HEK293T (cell line): Measurements from ENCODE around the gene GOLIM4.

ENCODE experiments used
- CTCF ChIA-PET: fragments of 350-600 bp; formaldehyde crosslinking; extraction: SDS; loops from one replicate; lab custom pipeline; 2021; ENCODE audit warnings: antibody characterized with exemption, inconsistent platforms; lab: Yijun Ruan, JAX
- POLR2A ChIA-PET: fragments of 350-600 bp; formaldehyde crosslinking; extraction: SDS; loops from one replicate; lab custom pipeline; 2020; ENCODE audit warnings: antibody characterized with exemption, inconsistent platforms; lab: Yijun Ruan, JAX
- DNase-seq: peaks from one replicate; pipeline ENCODE4 v3.0.0; 2012; ENCODE audit warnings: mixed read lengths; ENCODE audit errors: extremely low spot score
- BHLHE40 ChIP-seq: fragments of 450-650 bp; IDR thresholded peaks from 2 replicates; pipeline ENCODE4 v1.6.1; 2016; ENCODE audit warnings: mild to moderate bottlenecking, moderate library complexity, borderline replicate concordance
- CTBP1 ChIP-seq: fragments of 450-650 bp; IDR thresholded peaks from 2 replicates; pipeline ENCODE4 v1.6.1; 2016; ENCODE audit warnings: borderline replicate concordance
- ELF4 ChIP-seq: fragments of 450-650 bp; IDR thresholded peaks from 2 replicates; pipeline ENCODE4 v1.6.1; 2017; ENCODE audit warnings: antibody characterized with exemption
- FOXA1 ChIP-seq: fragments of 450-650 bp; IDR thresholded peaks from 2 replicates; pipeline ENCODE4 v1.6.1; 2016; ENCODE audit warnings: mild to moderate bottlenecking
- FOXK2 ChIP-seq: fragments of 450-650 bp; IDR thresholded peaks from 2 replicates; pipeline ENCODE4 v1.6.1; 2016; ENCODE audit warnings: mild to moderate bottlenecking
- FOXM1 ChIP-seq: fragments of 450-650 bp; IDR thresholded peaks from 2 replicates; pipeline ENCODE4 v1.6.1; 2017; ENCODE audit warnings: mild to moderate bottlenecking, borderline replicate concordance
- HDGF ChIP-seq: fragments of 450-650 bp; IDR thresholded peaks from 2 replicates; pipeline ENCODE4 v1.6.1; 2017; ENCODE audit warnings: antibody characterized with exemption, borderline replicate concordance
- L3MBTL2 ChIP-seq: fragments of 450-650 bp; conservative IDR thresholded peaks from 2 replicates; pipeline ENCODE4 v1.6.1; 2016; ENCODE audit warnings: mild to moderate bottlenecking
- NFRKB ChIP-seq: fragments of 450-650 bp; IDR thresholded peaks from 2 replicates; pipeline ENCODE4 v1.6.1; 2016; ENCODE audit warnings: mild to moderate bottlenecking, moderate library complexity
- PKNOX1 ChIP-seq: fragments of 450-650 bp; IDR thresholded peaks from 2 replicates; pipeline ENCODE4 v1.6.1; 2016
- SP1 ChIP-seq: fragments of 450-650 bp; IDR thresholded peaks from 2 replicates; pipeline ENCODE4 v1.6.1; 2017
- SUZ12 ChIP-seq: fragments of 450-650 bp; IDR thresholded peaks from 2 replicates; pipeline ENCODE4 v1.6.1; 2016; ENCODE audit warnings: mild to moderate bottlenecking
- TARDBP ChIP-seq: fragments of 450-650 bp; IDR thresholded peaks from 2 replicates; pipeline ENCODE4 v1.6.1; 2016
- ZNF384 ChIP-seq: fragments of 450-650 bp; IDR thresholded peaks from 2 replicates; pipeline ENCODE4 v1.6.1; 2016

The GOLIM4 gene

GRCh38 chr3:167969548-167969947, 126.2 kb downstream of the GOLIM4 start:
- CTCF ChIA-PET = no interaction called here
- POLR2A ChIA-PET = no interaction called here
- TF ChIP-seq SUZ12 = no peak
- TF ChIP-seq TARDBP = no peak
- TF ChIP-seq ELF4 = no peak
- no peak for TF ChIP-seq FOXA1
- no peak for TF ChIP-seq L3MBTL2
- no peak for TF ChIP-seq FOXM1
- TF ChIP-seq PKNOX1 = no peak
- no peak for TF ChIP-seq NFRKB
- no peak for TF ChIP-seq SP1
- TF ChIP-seq BHLHE40 = no peak
- no peak for TF ChIP-seq HDGF
- no peak for TF ChIP-seq ZNF384
- no peak for TF ChIP-seq CTBP1
- no peak for TF ChIP-seq FOXK2
- no peak for DNase-seq

GRCh38 chr3:167967257-167968036, 128.3 kb downstream of the GOLIM4 start:
- no peak for DNase-seq
- ChIA-PET CTCF (no interaction called here), POLR2A (no interaction called here)
- TF ChIP-seq ELF4 (no peak), CTBP1 (no peak), NFRKB (no peak), FOXK2 (no peak), SP1 (no peak), ZNF384 (no peak), SUZ12 (no peak)
